ENCODE measurements around the gene UBE2J2.

DNA sequence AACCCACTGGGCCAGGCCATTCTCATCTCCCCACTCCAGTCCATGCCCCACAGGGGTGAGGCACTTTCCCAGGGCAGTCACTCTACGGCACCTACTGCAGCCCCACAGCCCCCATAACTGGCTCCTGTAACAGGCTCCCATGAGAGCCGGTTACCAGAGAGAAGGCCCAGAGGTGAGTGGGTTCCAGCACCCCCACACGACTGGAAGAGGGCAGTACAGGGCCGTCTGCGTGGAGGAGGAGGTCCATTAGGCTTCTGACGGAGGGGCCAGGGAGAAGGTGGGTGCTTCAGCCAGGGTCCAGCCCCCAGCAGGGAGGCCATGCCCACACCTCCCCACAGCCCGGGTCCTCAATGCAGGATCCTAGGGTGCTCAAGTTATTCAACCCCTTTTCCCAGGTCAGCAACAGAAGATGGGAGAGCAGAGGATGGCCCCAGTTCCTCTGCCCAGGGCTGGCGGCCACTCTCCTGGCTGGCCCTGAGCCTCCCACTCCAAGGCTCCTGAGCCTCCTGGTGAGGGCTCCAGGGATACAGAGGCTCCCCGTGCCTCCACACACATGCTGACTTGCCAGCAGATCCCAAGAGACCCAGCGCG lies 32.5 kb upstream of the UBE2J2 start:
- TF ChIP-seq, protein P1, sequence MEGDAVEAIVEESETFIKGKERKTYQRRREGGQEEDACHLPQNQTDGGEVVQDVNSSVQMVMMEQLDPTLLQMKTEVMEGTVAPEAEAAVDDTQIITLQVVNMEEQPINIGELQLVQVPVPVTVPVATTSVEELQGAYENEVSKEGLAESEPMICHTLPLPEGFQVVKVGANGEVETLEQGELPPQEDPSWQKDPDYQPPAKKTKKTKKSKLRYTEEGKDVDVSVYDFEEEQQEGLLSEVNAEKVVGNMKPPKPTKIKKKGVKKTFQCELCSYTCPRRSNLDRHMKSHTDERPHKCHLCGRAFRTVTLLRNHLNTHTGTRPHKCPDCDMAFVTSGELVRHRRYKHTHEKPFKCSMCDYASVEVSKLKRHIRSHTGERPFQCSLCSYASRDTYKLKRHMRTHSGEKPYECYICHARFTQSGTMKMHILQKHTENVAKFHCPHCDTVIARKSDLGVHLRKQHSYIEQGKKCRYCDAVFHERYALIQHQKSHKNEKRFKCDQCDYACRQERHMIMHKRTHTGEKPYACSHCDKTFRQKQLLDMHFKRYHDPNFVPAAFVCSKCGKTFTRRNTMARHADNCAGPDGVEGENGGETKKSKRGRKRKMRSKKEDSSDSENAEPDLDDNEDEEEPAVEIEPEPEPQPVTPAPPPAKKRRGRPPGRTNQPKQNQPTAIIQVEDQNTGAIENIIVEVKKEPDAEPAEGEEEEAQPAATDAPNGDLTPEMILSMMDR (conservative IDR thresholded peaks at IDR 0.05) = no peak
- no peak for TF ChIP-seq EZH2 (IDR thresholded peaks at IDR 0.05; ENCODE audit: low read depth)

Data from PC-9 (cell line).